Breast epithelium (tissue), 4 donors: ENCODE results near the gene PSMA7. TPM values are rescaled to one million over a fixed set of nuclear protein-coding genes. Genes with fewer than 3 reads are reported as not detected.

Experiments
- DNase-seq, 2 donors: peaks; one replicate each; pipeline ENCODE4 v3.0.0-alpha.2; 2019; ENCODE audit warnings: low spot score in 2 of 2
- H3K27ac ChIP-seq, 2 donors: fragments of 200-600 bp; sonication (generic) in 1 of 2; one replicate each; pipeline ENCODE4 v1.5.1; 2016 to 2019; ENCODE audit warnings: mild to moderate bottlenecking in 1 of 2
- H3K27me3 ChIP-seq, 2 donors: fragments of 200-600 bp; sonication (generic) in 1 of 2; one replicate each; pipeline versions ENCODE4 v1.5.1 to v1.6.0; 2017 to 2019; ENCODE audit warnings: control low read depth in 1 of 2, mild to moderate bottlenecking in 1 of 2
- H3K36me3 ChIP-seq: fragments of 200-600 bp; one replicate; pipeline ENCODE4 v1.5.1; 2019
- H3K4me1 ChIP-seq, 2 donors: fragments of 200-600 bp; sonication (generic); one replicate each; pipeline ENCODE4 v1.5.1; 2016 to 2019; ENCODE audit warnings: control low read depth in 1 of 2
- H3K4me3 ChIP-seq, 3 donors: fragments of 200-600 bp; sonication (generic); 1 replicate in 2 of 3; 2 replicates in 1 of 3; pipeline ENCODE4 v1.5.1; 2016 to 2019; ENCODE audit warnings: mild to moderate bottlenecking in 3 of 3, moderate library complexity in 2 of 3
- H3K9me3 ChIP-seq, 2 donors: fragments of 200-600 bp; sonication (generic) in 1 of 2; one replicate each; pipeline ENCODE4 v1.5.1; 2016 to 2019; ENCODE audit warnings: control low read depth in 1 of 2
- CTCF ChIP-seq, 3 donors: fragments of 450-650 bp; IDR thresholded peaks; one replicate each; pipeline ENCODE4 v1.5.1; 2016 to 2017; ENCODE audit warnings: antibody characterized with exemption in 3 of 3, mild to moderate bottlenecking in 3 of 3, moderate library complexity in 3 of 3
- POLR2A ChIP-seq: fragments of 450-650 bp; IDR thresholded peaks from one replicate; pipeline ENCODE4 v1.6.1; 2016; ENCODE audit warnings: antibody characterized with exemption, mild to moderate bottlenecking, moderate library complexity
- POLR2AphosphoS5 ChIP-seq, 3 donors: sonication (generic); formaldehyde crosslinking; IDR thresholded peaks; one replicate each; pipeline ENCODE4 v1.6.1; 2017; ENCODE audit warnings: antibody characterized with exemption in 3 of 3
- intact Hi-C: fragments of 100-400 bp; cut with DNase I; formaldehyde crosslinking; loops from one replicate; pipeline ENCODE4 v1.15.1; 2023; ENCODE audit warnings: low total_unique reads
- total RNA-seq, 3 donors: library from RNA; depleted of rRNA; stranded (reverse); fragments of >200 nt; gene quantifications; one replicate each; pipeline ENCODE4 v1.1.0, GENCODE V29; 2016

Gene PSMA7
- total RNA-seq, 3 donors from 2014 or later, result 200 to 579 (median 380) TPM

- Histone ChIP-seq H3K9me3 (no peaks in the 10 kb centered on the region), H3K36me3 (peaks cover 14% of the 10 kb centered on the region), H3K27ac (no peak overlapping the region), H3K4me1 (peaks cover 3 to 8% of the 10 kb centered on the region in 2 donors), H3K27me3 (no peaks in the 10 kb centered on the region), H3K4me3 (no peak overlapping the region)
- intact Hi-C loops, result no loop called here
- TF ChIP-seq POLR2A (no peak), CTCF (IDR thresholded peaks at IDR 0.05) (no peak), POLR2AphosphoS5 (IDR thresholded peaks at IDR 0.05) (no peak)
- DNase-seq, result no peak
These were observed 14.7 kb downstream of the PSMA7 start for GRCh38 chr20:62128502-62128901.

DNA sequence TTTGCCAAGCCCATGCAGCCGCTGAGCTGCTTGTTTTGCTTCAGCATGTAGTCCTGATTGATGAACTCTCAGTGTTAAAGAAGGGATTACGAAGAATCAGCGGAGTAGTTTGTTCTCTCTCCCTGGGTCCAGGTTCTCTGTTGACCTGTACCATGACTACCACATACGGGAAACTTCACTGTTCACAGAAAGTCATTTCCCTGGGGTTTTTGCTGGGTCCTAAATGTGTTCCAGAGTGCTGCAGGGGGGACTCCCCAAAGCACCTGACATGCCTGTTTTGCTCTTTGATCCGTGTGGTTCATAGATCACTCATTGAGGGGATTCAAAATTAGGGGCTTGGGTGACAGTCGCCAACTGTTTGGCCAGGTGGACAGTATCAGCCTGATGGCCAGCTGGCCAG lies 15.4 kb downstream of the PSMA7 start:
- no peak for TF ChIP-seq CTCF (IDR thresholded peaks at IDR 0.05)
- TF ChIP-seq POLR2A, result no peak
- TF ChIP-seq POLR2AphosphoS5 (IDR thresholded peaks at IDR 0.05), result no peak
- intact Hi-C loops, result no loop called here
- H3K9me3 ChIP-seq, result no peaks in the 10 kb centered on the region
- peaks cover 3 to 12% of the 10 kb centered on the region in 2 donors for H3K4me1 ChIP-seq
- H3K27me3 ChIP-seq, result no peaks in the 10 kb centered on the region
- no peak for DNase-seq
- H3K27ac ChIP-seq, result no peak overlapping the region
- peaks cover 14% of the 10 kb centered on the region for H3K36me3 ChIP-seq
- H3K4me3 ChIP-seq, result no peak overlapping the region

DNA sequence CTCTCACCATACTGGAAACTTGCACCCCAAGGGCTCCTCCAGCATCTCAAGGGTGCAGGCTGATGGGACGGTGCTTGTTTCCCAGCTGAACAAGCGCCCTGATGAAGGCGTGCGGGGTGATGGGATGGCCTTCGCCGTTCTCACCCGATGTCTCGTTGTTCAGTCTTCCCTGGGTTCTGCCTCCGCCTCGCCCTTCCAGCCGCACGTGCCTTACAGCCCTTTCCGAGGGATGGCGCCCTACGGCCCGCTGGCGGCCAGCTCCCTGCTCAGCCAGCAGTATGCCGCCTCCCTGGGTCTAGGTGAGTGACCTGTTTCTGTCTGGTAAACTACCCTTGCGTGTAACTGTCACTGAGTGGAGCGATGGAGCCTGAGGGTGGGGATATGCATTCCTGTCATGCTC lies 17.1 kb downstream of the PSMA7 start:
- Histone ChIP-seq H3K27ac (no peak overlapping the region), H3K27me3 (no peaks in the 10 kb centered on the region), H3K4me1 (peaks cover 3 to 12% of the 10 kb centered on the region in 2 donors), H3K36me3 (peaks cover 8% of the 10 kb centered on the region), H3K4me3 (no peak overlapping the region), H3K9me3 (no peaks in the 10 kb centered on the region)
- no peak for TF ChIP-seq POLR2A
- TF ChIP-seq CTCF (IDR thresholded peaks at IDR 0.05), result no peak
- no peak for TF ChIP-seq POLR2AphosphoS5 (IDR thresholded peaks at IDR 0.05)
- intact Hi-C loops, result no loop called here
- no peak for DNase-seq

GRCh38 chr20:62123450-62124118 lies 19.6 kb downstream of the PSMA7 start:
- Histone ChIP-seq H3K27ac (peak overlapping the region; percentile 97 to 98), H3K27me3 (peaks cover 0 to 7% of the 10 kb centered on the region in 2 donors), H3K36me3 (peaks cover 5% of the 10 kb centered on the region), H3K4me1 (peaks cover 3 to 12% of the 10 kb centered on the region in 2 donors), H3K4me3 (peak overlapping the region; percentile 89 to 96 (median 91)), H3K9me3 (no peaks in the 10 kb centered on the region)
- TF ChIP-seq CTCF (IDR thresholded peaks at IDR 0.05), result no peak
- TF ChIP-seq POLR2A, result no peak
- no peak for TF ChIP-seq POLR2AphosphoS5 (IDR thresholded peaks at IDR 0.05)
- intact Hi-C loops, result no loop called here
- DNase-seq, result no peak

GRCh38 chr20:62122654-62123449 lies 20.3 kb downstream of the PSMA7 start:
- H3K4me1 ChIP-seq, result peaks cover 3 to 12% of the 10 kb centered on the region in 2 donors
- peak overlapping the region; percentile 89 to 96 (median 91) for H3K4me3 ChIP-seq
- no peaks in the 10 kb centered on the region for H3K9me3 ChIP-seq
- intact Hi-C loops, result loop anchor here (1.0 kb wide), 1 partner anchor 64 kb away; no protein-coding TSS in a partner anchor
- peak overlapping the region; percentile 97 to 98 for H3K27ac ChIP-seq
- H3K36me3 ChIP-seq, result peaks cover 5% of the 10 kb centered on the region
- no peak for DNase-seq
- H3K27me3 ChIP-seq, result peaks cover 0 to 12% of the 10 kb centered on the region in 2 donors
- TF ChIP-seq POLR2A, result no peak
- no peak for TF ChIP-seq POLR2AphosphoS5 (IDR thresholded peaks at IDR 0.05)
- TF ChIP-seq CTCF (IDR thresholded peaks at IDR 0.05), result no peak
